Neuron (in vitro differentiated cells): ENCODE measurements around the gene N4BP3.

Experiments
- H2AFZ ChIP-seq: one replicate; pipeline ENCODE4 v1.6.1; 2013; ENCODE audit warnings: low read depth, mild to moderate bottlenecking, inconsistent platforms, low read length, moderate library complexity
- H3K27me3 ChIP-seq: one replicate; pipeline ENCODE4 v1.6.1; 2013; ENCODE audit warnings: low read length; ENCODE audit not compliant: insufficient read depth
- H3K36me3 ChIP-seq: one replicate; pipeline ENCODE4 v1.6.1; 2013; ENCODE audit warnings: low read length; ENCODE audit not compliant: insufficient read depth
- H3K4me1 ChIP-seq: one replicate; pipeline ENCODE4 v1.6.1; 2013; ENCODE audit warnings: low read length; ENCODE audit not compliant: insufficient read depth
- H3K4me3 ChIP-seq: 2 replicates; pipeline ENCODE4 v1.5.1; 2013; ENCODE audit warnings: mild to moderate bottlenecking, low read length, moderate library complexity
- H3K9me3 ChIP-seq: one replicate; pipeline ENCODE4 v1.6.1; 2013; ENCODE audit warnings: low read length

The N4BP3 gene

GRCh38 chr5:178130576-178131445 lies 17.5 kb downstream of the N4BP3 start, which contains the start of gene RMND5B:
RMND5B (plus strand) TSS chr5:178131014; CDS start chr5:178138120, 7,106 bp downstream.
- Histone ChIP-seq H2AFZ (peak within 1 kb of the TSS; percentile 97), H3K4me3 (peak within 1 kb of the TSS; percentile 97), H3K9me3 (no peaks in the 10 kb centered on the region), H3K4me1 (peaks cover 12% of the 10 kb centered on the region), H3K27me3 (no peaks in the 10 kb centered on the region), H3K36me3 (peaks cover 16% of the 10 kb centered on the region)

- Histone ChIP-seq H3K4me3 (peak overlapping the region; percentile 97), H2AFZ (no peak overlapping the region), H3K4me1 (peaks cover 8% of the 10 kb centered on the region), H3K36me3 (peaks cover 23% of the 10 kb centered on the region), H3K27me3 (no peaks in the 10 kb centered on the region), H3K9me3 (no peaks in the 10 kb centered on the region)
These were observed 18.2 kb downstream of the N4BP3 start for GRCh38 chr5:178131446-178131996.

GRCh38 chr5:178136990-178137389 lies 23.7 kb downstream of the N4BP3 start:
- H3K36me3 ChIP-seq, result peaks cover 40% of the 10 kb centered on the region
- H3K9me3 ChIP-seq, result no peaks in the 10 kb centered on the region
- no peak overlapping the region for H3K4me3 ChIP-seq
- H2AFZ ChIP-seq, result no peak overlapping the region
- H3K27me3 ChIP-seq, result no peaks in the 10 kb centered on the region
- H3K4me1 ChIP-seq, result no peaks in the 10 kb centered on the region

- no peak overlapping the region for H3K4me3 ChIP-seq
- peaks cover 47% of the 10 kb centered on the region for H3K36me3 ChIP-seq
- no peaks in the 10 kb centered on the region for H3K9me3 ChIP-seq
- no peaks in the 10 kb centered on the region for H3K27me3 ChIP-seq
- H2AFZ ChIP-seq, result no peak overlapping the region
- H3K4me1 ChIP-seq, result no peaks in the 10 kb centered on the region
These were observed 24.7 kb downstream of the N4BP3 start for GRCh38 chr5:178137991-178138390.

GRCh38 chr5:178141550-178141949 lies 28.2 kb downstream of the N4BP3 start:
- Histone ChIP-seq H3K9me3 (no peaks in the 10 kb centered on the region), H3K4me1 (no peaks in the 10 kb centered on the region), H3K36me3 (peaks cover 46% of the 10 kb centered on the region), H3K27me3 (no peaks in the 10 kb centered on the region), H2AFZ (no peak overlapping the region), H3K4me3 (no peak overlapping the region)

GRCh38 chr5:178142642-178143041 lies 29.3 kb downstream of the N4BP3 start:
- H3K36me3 ChIP-seq, result peaks cover 51% of the 10 kb centered on the region
- H3K27me3 ChIP-seq, result no peaks in the 10 kb centered on the region
- H3K9me3 ChIP-seq, result no peaks in the 10 kb centered on the region
- H2AFZ ChIP-seq, result no peak overlapping the region
- no peaks in the 10 kb centered on the region for H3K4me1 ChIP-seq
- no peak overlapping the region for H3K4me3 ChIP-seq

GRCh38 chr5:178143246-178143645 lies 29.9 kb downstream of the N4BP3 start:
- Histone ChIP-seq H2AFZ (no peak overlapping the region), H3K4me1 (no peaks in the 10 kb centered on the region), H3K27me3 (no peaks in the 10 kb centered on the region), H3K9me3 (no peaks in the 10 kb centered on the region), H3K36me3 (peaks cover 52% of the 10 kb centered on the region), H3K4me3 (no peak overlapping the region)

- Histone ChIP-seq H2AFZ (no peak overlapping the region), H3K4me1 (no peaks in the 10 kb centered on the region), H3K9me3 (no peaks in the 10 kb centered on the region), H3K27me3 (no peaks in the 10 kb centered on the region), H3K36me3 (peaks cover 58% of the 10 kb centered on the region), H3K4me3 (no peak overlapping the region)
These were observed 30.6 kb downstream of the N4BP3 start for GRCh38 chr5:178143901-178144300.

GRCh38 chr5:178145965-178146820 lies 32.9 kb downstream of the N4BP3 start:
- no peak overlapping the region for H2AFZ ChIP-seq
- no peak overlapping the region for H3K4me3 ChIP-seq
- H3K9me3 ChIP-seq, result no peaks in the 10 kb centered on the region
- no peaks in the 10 kb centered on the region for H3K4me1 ChIP-seq
- peaks cover 78% of the 10 kb centered on the region for H3K36me3 ChIP-seq
- H3K27me3 ChIP-seq, result no peaks in the 10 kb centered on the region

- Histone ChIP-seq H3K36me3 (peaks cover 74% of the 10 kb centered on the region), H3K4me3 (no peak overlapping the region), H2AFZ (no peak overlapping the region), H3K4me1 (peaks cover 2% of the 10 kb centered on the region), H3K27me3 (no peaks in the 10 kb centered on the region), H3K9me3 (no peaks in the 10 kb centered on the region)
These were observed 34.1 kb downstream of the N4BP3 start for GRCh38 chr5:178147406-178147805.

GRCh38 chr5:178149199-178149932 lies 36.0 kb downstream of the N4BP3 start:
- Histone ChIP-seq H3K27me3 (no peaks in the 10 kb centered on the region), H3K36me3 (peaks cover 60% of the 10 kb centered on the region), H3K4me1 (peaks cover 9% of the 10 kb centered on the region), H3K9me3 (no peaks in the 10 kb centered on the region), H2AFZ (no peak overlapping the region), H3K4me3 (no peak overlapping the region)

- H3K4me3 ChIP-seq, result no peak overlapping the region
- H3K4me1 ChIP-seq, result peaks cover 9% of the 10 kb centered on the region
- no peaks in the 10 kb centered on the region for H3K9me3 ChIP-seq
- H2AFZ ChIP-seq, result no peak overlapping the region
- H3K36me3 ChIP-seq, result peaks cover 54% of the 10 kb centered on the region
- no peaks in the 10 kb centered on the region for H3K27me3 ChIP-seq
These were observed 37.8 kb downstream of the N4BP3 start for GRCh38 chr5:178150977-178151734.
